ENCODE data around the gene TMEM38B.
"Not testable (repeated sequence)": the region's sequence is repeated elsewhere in the genome, so short reads cannot be mapped to it uniquely, and the experiment has no call there.

TMEM38B gene

GRCh38 chr9:105722099-105722498 is 27.8 kb downstream of the TMEM38B start:
- no peak for DNase-seq (ENCODE audit: low read depth in 3 of 3)

GRCh38 chr9:105725370-105725769 is 31.0 kb downstream of the TMEM38B start:
- DNase-seq (ENCODE audit: low read depth in 3 of 3): no peak

DNA sequence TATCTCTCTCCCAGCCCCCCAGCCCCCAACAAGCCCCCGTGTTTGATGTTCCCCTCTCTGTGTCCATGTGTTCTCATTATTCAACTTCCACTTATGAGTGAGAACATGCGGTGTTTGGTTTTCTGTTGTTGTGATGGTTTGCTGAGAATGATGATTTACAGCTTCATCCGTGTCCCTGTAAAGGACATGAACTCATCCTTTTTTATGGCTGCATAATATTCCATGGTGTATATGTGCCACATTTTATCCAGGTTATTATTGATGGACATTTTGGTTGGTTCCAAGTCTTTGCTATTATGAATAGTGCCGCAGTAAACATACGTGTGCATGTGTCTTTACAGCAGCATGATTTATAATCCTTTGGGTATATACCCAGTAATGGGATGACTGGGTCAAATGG is 33.9 kb downstream of the TMEM38B start:
- DNase-seq (ENCODE audit: low read depth in 3 of 3): not testable (repeated sequence)

DNA sequence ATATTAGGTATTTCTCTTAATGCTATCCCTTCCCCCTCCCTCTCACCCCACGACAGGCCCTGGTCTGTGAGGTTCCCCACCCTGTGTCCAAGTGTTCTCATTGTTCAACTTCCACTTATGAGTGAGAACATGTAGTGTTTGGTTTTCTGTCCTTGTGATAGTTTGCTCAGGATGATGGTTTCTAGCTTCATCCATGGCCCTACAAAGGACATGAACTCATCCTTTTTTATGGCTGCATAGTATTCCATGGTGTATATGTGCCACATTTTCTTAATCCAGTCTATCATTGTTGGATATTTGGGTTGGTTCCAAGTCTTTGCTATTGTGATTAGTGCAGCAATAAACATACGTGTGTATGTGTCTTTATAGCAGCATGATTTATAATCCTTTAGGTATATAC is 37.1 kb downstream of the TMEM38B start:
- not testable (repeated sequence) for DNase-seq (ENCODE audit: low read depth in 3 of 3)

DNA sequence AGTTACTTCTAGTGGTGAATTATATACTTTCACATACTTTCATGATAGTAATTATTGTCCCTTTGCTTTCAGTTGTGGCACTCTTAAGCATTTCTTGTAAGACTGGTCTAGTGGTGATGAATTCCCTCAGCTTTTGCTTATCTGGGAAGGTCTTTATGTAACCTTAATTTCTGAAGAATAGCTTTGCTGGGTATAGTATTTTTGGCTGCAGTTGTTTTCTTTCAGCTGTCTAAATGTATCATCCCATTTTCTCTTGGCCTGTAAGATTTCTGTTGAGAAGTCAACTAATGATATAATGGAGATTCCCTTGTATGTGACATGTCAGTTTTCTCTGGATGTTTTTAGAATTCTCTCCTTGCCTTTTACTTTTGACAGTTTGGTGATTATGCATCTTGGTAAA is 41.0 kb downstream of the TMEM38B start:
- DNase-seq (ENCODE audit: low read depth in 3 of 3): no peak

GRCh38 chr9:105737205-105737604 is 42.9 kb downstream of the TMEM38B start:
- no peak for DNase-seq (ENCODE audit: low read depth in 3 of 3)

GRCh38 chr9:105742088-105742487 is 47.7 kb downstream of the TMEM38B start:
- DNase-seq (ENCODE audit: low read depth in 3 of 3): no peak

- not testable (repeated sequence) for DNase-seq (ENCODE audit: low read depth in 3 of 3)
Observed at GRCh38 chr9:105747325-105747724, 53.0 kb downstream of the TMEM38B start.

DNA sequence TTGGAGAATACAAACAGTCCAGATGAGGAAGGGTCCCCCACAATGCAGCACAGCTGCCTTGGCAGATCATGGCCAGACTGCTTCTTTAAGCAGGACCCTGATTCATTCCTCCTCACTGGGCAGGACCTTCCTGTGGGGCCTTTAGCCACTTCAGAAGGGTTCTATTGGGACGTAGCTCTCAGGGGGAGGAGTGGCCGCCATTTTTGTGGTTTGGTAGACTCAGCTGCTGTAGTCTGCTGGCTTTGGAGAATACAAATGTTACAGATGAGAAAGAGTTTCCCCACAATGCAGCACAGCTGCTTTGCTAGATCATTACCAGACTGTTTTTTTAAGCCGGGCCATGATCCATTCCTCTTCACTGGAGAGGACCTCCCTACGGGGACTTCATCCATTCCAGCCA is 57.4 kb downstream of the TMEM38B start:
- DNase-seq (ENCODE audit: low read depth in 3 of 3): no peak

DNA sequence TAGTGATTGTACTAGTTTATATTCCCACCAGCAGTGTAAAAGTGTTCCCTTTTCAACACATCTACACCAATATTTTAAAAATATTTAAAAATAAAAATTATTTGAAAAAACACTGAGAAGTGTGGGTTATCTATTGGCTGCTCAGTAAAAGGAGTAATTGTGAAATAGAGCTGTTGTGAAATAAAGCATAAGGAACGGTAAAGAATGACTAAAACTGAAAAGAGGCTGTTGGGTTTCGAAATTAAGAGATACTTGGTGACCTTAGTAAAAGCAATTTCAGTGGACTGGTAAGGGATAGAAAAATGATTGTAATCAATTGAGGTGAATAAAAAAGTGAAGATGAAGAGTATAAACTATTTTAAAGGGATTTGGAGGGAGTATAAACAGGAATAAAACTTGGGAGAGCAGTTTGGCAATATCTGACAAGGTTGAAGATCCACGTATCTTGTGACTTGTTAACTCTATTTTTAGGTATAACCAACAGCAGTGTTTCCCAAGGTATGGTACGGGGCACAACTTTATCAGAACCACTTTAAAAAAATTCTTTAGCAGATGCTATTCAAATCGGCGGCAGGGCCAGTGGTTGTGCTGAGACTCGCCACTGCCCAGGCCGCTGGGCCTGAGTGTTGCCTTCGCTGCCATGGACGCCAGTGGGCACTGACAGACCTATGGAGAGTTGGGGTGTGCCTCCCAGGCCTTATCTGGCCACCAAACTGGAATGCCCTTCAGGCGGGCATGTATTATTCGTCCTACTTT is 63.3 kb downstream of the TMEM38B start:
- DNase-seq (ENCODE audit: low read depth in 3 of 3): no peak

DNA sequence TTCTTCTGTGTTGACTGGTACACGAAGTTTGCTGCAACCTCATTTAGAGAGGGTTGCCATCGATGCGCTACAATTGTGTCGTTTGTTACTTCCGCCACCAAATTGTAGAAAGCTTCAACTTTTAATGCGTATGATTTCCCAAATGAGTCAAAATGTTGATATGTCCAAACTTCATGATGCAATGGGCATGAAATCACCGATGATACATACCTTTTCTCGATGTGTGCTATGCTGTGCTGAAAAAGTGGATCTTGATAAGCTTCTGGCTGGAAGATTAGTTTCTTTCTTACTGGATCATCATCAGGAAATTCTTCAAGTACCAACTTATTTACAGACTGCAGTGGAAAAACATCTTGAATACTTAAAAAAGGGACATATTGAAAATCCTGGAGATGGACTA is 65.7 kb downstream of the TMEM38B start:
- no peak for DNase-seq (ENCODE audit: low read depth in 3 of 3)

GRCh38 chr9:105782561-105783494 is 88.5 kb downstream of the TMEM38B start:
- not testable (repeated sequence) for DNase-seq (ENCODE audit: low read depth in 3 of 3)

DNA sequence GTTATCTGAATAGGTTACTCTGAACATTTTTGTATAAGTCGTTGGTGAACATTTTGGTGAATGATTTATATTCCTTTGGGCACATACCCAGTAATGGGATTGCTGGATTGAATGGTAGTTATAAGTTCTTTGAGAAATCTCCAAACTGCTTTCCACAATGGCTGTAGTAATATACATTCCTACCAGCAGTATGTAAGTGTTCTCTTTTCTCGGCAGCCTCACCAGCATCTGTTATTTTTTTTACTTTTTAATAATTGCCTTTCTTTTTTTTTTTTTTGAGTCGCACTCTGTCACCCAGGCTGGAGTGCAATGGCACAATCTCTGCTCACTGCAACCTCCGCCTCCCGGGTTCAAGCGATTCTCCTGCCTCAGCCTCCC is 89.1 kb downstream of the TMEM38B start:
- not testable (repeated sequence) for DNase-seq (ENCODE audit: low read depth in 3 of 3)

DNA sequence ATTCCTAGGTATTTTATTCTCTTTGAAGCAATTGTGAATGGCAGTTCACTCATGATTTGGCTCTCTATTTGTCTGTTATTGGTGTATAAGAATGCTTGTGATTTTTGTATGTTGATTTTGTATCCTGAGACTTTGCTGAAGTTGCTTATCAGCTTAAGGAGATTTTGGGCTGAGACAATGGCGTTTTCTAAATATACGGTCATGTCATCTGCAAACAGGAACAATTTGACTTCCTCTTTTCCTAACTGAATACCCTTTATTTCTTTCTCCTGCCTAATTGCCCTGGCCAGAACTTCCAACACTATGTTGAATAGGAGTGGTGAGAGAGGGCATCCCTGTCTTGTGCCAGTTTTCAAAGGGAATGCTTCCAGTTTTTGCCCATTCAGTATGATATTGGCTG is 92.5 kb downstream of the TMEM38B start:
- not testable (repeated sequence) for DNase-seq (ENCODE audit: low read depth in 3 of 3)

GRCh38 chr9:105816202-105816744 is 121.9 kb downstream of the TMEM38B start:
- DNase-seq (ENCODE audit: low read depth in 3 of 3): no peak

- no peak for DNase-seq (ENCODE audit: low read depth in 3 of 3)
Observed at GRCh38 chr9:105816981-105817380, 122.6 kb downstream of the TMEM38B start.

DNA sequence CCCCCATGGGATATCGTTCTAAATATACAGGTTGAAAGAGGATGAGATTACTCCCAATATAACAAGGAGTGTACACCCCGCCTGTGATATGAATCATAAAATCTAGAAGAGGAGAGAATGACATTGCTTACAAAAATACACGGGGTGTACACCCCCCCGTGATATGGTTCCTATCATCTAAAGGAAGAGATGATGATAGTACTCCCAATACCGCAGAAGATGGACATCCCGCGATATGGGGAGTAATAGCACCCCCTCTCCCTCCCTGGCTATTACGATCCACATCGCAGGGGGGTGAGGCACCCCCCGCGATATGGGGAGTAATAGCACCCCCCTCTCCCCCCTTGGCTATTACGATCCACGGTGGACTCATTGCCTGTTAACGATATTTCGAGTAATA is 124.6 kb downstream of the TMEM38B start:
- no peak for DNase-seq (ENCODE audit: low read depth in 3 of 3)

DNA sequence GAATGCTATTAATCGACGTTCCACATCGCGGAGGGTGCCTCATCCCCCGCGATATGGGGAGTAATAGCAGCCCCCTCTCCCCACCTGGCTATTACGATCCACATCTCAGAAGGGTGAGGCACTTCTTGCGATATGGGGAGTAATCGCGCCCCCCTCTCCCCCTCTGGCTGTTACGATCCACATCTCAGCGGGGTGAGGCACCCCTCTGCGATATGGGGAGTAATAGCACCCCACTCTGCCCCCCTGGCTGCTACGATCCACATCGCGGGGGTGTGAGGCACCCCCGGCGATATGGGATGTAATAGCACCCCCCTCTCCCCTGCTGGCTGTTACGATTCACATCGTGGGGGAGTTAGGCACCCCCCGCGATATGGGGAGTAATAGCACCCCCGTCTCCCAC is 128.5 kb downstream of the TMEM38B start:
- no peak for DNase-seq (ENCODE audit: low read depth in 3 of 3)
